Endothelial cell (in vitro differentiated cells): ENCODE measurements around the gene PACS2. TPM values are rescaled to one million over a fixed set of nuclear protein-coding genes. Genes with fewer than 3 reads are reported as not detected.
"Not testable (repeated sequence)": the region's sequence is repeated elsewhere in the genome, so short reads cannot be mapped to it uniquely, and the experiment has no call there.

ENCODE experiments used
- DNase-seq: peaks from one replicate; pipeline ENCODE4 v3.0.0; 2021; ENCODE audit warnings: low spot score
- H3K27ac Mint-ChIP-seq: one replicate; pipeline ENCODE4 v1.8.0; 2021; ENCODE audit warnings: mixed read lengths, inconsistent platforms; ENCODE audit not compliant: unreplicated experiment
- H3K27me3 Mint-ChIP-seq: one replicate; pipeline ENCODE4 v1.8.0; 2021; ENCODE audit warnings: mild to moderate bottlenecking, moderate library complexity, mixed read lengths, inconsistent platforms; ENCODE audit not compliant: unreplicated experiment
- H3K36me3 Mint-ChIP-seq: one replicate; pipeline ENCODE4 v1.8.0; 2021; ENCODE audit warnings: mild to moderate bottlenecking, low read depth, mixed read lengths, inconsistent platforms; ENCODE audit not compliant: unreplicated experiment
- H3K4me1 Mint-ChIP-seq: one replicate; pipeline ENCODE4 v1.8.0; 2021; ENCODE audit warnings: mild to moderate bottlenecking, mixed read lengths, inconsistent platforms; ENCODE audit not compliant: unreplicated experiment
- H3K4me3 Mint-ChIP-seq: one replicate; pipeline ENCODE4 v1.8.0; 2021; ENCODE audit warnings: mild to moderate bottlenecking, mixed read lengths, inconsistent platforms; ENCODE audit not compliant: unreplicated experiment
- H3K9me3 Mint-ChIP-seq: one replicate; pipeline ENCODE4 v1.8.0; 2021; ENCODE audit warnings: mixed read lengths, inconsistent platforms; ENCODE audit not compliant: unreplicated experiment
- total RNA-seq: library from RNA; stranded (reverse); fragmentation: NEBNext Ultra II Directional; extraction: Animal tissue kit (Norgen Biotek cat#: 25700); gene quantifications from one replicate; pipeline ENCODE4 v1.2.1, GENCODE V29; 2021; ENCODE audit not compliant: unreplicated experiment
- TF ChIP-seq, protein P1 (sequence below): fragments of 200-600 bp; sonication (generic); IDR thresholded peaks from one replicate; pipeline ENCODE4 v1.5.0; 2021; ENCODE audit warnings: antibody characterized with exemption; ENCODE audit not compliant: unreplicated experiment

Gene PACS2
- total RNA-seq, 1 donor from 2014 or later: 113 TPM

DNA sequence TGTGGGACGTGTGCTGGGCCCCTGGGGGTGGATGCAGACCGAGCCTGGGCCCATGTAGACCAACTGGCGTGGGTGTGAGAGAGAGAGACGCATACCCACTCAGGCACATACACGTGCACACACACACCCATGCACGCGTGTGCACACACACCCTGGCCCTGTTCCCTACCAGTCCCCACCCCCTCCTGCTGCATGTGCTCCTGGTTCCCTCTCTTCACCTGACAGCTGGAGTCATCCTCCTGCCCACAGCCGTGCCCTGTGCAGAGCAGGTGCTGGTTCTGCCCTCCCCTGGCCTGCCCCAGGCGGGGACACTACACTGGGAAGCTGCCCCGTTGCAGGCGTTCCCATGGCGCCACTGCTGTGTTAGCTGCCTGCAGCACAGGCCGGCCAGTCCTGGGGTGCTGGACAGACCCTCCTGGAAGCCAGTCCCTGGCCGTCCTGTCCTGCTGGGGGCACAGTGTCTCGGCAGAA lies 18.5 kb downstream of the PACS2 start:
- Mint-ChIP-seq H3K9me3 (no peaks in the 10 kb centered on the region), H3K4me3 (no peak overlapping the region), H3K27me3 (peaks cover 18% of the 10 kb centered on the region), H3K4me1 (peaks cover 9% of the 10 kb centered on the region), H3K27ac (no peak overlapping the region), H3K36me3 (peaks cover 5% of the 10 kb centered on the region)
- DNase-seq: no peak
- TF ChIP-seq, protein P1, sequence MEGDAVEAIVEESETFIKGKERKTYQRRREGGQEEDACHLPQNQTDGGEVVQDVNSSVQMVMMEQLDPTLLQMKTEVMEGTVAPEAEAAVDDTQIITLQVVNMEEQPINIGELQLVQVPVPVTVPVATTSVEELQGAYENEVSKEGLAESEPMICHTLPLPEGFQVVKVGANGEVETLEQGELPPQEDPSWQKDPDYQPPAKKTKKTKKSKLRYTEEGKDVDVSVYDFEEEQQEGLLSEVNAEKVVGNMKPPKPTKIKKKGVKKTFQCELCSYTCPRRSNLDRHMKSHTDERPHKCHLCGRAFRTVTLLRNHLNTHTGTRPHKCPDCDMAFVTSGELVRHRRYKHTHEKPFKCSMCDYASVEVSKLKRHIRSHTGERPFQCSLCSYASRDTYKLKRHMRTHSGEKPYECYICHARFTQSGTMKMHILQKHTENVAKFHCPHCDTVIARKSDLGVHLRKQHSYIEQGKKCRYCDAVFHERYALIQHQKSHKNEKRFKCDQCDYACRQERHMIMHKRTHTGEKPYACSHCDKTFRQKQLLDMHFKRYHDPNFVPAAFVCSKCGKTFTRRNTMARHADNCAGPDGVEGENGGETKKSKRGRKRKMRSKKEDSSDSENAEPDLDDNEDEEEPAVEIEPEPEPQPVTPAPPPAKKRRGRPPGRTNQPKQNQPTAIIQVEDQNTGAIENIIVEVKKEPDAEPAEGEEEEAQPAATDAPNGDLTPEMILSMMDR: no peak

GRCh38 chr14:105333613-105334364 lies 19.2 kb downstream of the PACS2 start:
- Mint-ChIP-seq H3K4me1 (peaks cover 12% of the 10 kb centered on the region), H3K36me3 (peaks cover 5% of the 10 kb centered on the region), H3K27me3 (peaks cover 16% of the 10 kb centered on the region), H3K9me3 (no peaks in the 10 kb centered on the region), H3K27ac (no peak overlapping the region), H3K4me3 (no peak overlapping the region)
- TF ChIP-seq, protein P1: no peak
- DNase-seq: no peak

DNA sequence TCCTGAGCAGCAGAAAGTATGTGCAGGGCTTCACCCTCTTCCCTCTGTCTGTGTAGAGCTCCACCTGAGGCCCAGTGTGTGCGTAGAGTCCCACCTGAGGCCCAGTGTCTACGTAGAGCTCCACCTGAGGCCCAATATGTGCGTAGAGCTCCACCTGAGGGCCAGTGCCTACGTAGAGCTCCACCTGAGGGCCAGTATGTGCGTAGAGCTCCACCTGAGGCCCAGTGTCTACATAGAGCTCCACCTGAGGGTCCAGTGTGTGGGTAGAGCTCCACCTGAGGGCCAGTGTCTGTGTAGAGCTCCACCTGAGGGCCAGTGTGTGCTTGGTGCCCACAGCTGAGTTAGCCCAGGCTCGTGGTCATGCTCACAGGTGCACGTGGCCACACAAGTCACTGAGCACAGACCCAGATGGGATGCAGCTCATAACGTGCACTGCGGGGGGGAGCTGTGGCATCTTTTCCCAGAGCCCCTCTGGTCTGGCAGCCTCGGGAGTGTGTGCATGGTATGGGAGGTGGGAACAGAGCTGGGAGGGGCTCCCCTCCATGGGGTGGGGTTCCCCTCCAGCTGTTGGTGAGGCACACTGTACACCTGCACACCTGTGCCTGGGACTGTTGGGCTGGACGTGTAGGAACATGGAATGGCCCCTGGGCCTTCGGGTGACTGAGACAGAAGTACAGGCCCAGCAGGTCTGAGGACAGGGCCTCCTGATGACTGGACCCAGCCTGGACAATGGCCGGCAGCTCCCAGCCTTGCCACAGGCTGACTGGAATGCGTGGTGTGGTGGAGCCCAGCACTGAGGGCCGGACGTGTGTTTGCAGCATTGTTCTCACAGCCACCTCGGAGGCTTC lies 20.1 kb downstream of the PACS2 start:
- no peak overlapping the region for H3K4me3 Mint-ChIP-seq
- peaks cover 5% of the 10 kb centered on the region for H3K36me3 Mint-ChIP-seq
- peaks cover 17% of the 10 kb centered on the region for H3K4me1 Mint-ChIP-seq
- TF ChIP-seq, protein P1: no peak
- H3K27ac Mint-ChIP-seq: no peak overlapping the region
- H3K27me3 Mint-ChIP-seq: peaks cover 16% of the 10 kb centered on the region
- DNase-seq: no peak
- no peaks in the 10 kb centered on the region for H3K9me3 Mint-ChIP-seq

DNA sequence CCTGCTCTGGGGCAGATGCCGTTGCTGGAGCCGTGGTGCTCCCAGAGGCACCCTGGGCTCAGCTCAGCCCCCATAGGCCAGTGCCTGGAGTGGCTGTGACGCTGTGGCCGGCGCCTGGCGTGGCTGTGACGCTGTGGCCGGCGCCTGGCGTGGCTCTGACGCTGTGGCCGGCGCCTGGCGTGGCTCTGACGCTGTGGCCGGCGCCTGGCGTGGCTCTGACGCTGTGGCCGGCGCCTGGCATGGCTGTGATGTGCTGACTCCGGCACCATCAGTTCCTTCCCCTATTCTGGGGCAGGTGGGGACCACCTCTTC lies 20.6 kb downstream of the PACS2 start:
- not testable (repeated sequence) for H3K9me3 Mint-ChIP-seq, H3K36me3 Mint-ChIP-seq, H3K27ac Mint-ChIP-seq, H3K4me3 Mint-ChIP-seq, DNase-seq
- Mint-ChIP-seq H3K4me1 (peaks cover 19% of the 10 kb centered on the region), H3K27me3 (peaks cover 16% of the 10 kb centered on the region)

DNA sequence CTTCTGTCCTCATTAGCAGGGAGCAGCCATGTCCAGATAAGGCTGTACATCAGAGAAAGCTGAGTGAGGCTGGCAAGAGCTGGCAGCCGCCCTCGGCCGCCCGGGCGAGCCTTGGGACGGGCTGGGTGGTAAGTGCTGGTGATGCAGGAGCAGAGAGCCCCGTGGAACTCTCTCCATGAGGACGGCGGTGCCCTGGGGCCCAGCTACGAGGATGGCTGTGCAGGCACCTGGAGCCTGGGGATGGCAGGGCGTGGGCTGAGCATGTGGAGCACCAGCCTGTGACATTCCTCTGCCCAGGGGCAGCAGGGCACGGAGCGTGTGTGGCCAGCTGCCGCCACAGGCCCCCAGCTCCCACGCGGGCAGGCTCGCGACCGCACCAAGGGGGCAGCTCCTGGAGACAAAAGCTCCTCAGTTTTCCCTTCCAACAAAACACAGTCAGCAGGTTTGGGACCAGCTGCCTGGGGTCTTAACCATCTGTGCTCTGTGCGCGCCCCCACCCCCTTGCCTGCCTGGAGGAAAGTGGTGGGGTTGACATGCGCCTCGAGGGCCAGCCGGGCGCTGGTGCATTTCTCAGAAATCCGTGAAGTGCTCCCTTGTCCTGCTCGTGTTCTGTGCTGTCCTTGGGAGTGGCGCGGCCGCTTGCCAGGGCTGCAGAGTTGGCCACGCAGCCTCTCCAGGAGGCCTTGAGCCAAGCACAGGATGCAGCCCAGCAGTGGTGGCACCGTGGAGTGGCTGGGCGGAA lies 21.4 kb downstream of the PACS2 start:
- peaks cover 20% of the 10 kb centered on the region for H3K4me1 Mint-ChIP-seq
- no peak for DNase-seq
- H3K27me3 Mint-ChIP-seq: peaks cover 16% of the 10 kb centered on the region
- no peak overlapping the region for H3K4me3 Mint-ChIP-seq
- no peak overlapping the region for H3K27ac Mint-ChIP-seq
- H3K9me3 Mint-ChIP-seq: no peaks in the 10 kb centered on the region
- TF ChIP-seq, protein P1: no peak
- H3K36me3 Mint-ChIP-seq: peaks cover 5% of the 10 kb centered on the region
